Measurements from ENCODE around the gene CARD19. TPM values are rescaled to one million over a fixed set of nuclear protein-coding genes. Genes with fewer than 3 reads are reported as not detected.
A peak's percentile ranks its signal among the peaks of the same experiment; 100 is the strongest.

Gene CARD19
- total and polyA plus RNA-seq, 9 of the 15 experiments (the other 6 are each of a cell fraction or from before 2014, with no cell fraction given): 0.90 to 34.9 (median 14.6) TPM

- TF ChIP-seq HDAC6 (IDR thresholded peaks at IDR 0.05; ENCODE audit: low read depth, low read length) (no peak), ZNF449 (CRISPR knock-in tag; IDR thresholded peaks at IDR 0.05) (0 out of 2 replicates have a peak, but pooled peaks have one; percentile 21), VEZF1 (CRISPR knock-in tag; IDR thresholded peaks at IDR 0.05) (peak; percentile 94), TEAD2 (tag; IDR thresholded peaks at IDR 0.05) (no peak), ZMIZ1 (IDR thresholded peaks at IDR 0.05; ENCODE audit: low read depth in 2 of 2, low read length in 2 of 2) (0 out of 4 replicates have a peak, but pooled peaks of 1 of the 2 experiments have one; percentile 43), NR2C2 (CRISPR knock-in tag; IDR thresholded peaks at IDR 0.05) (no peak), NR2C2 (tag; IDR thresholded peaks at IDR 0.05) (peak; percentile 86), MLX (CRISPR knock-in tag; conservative IDR thresholded peaks at IDR 0.05) (no peak), NONO (IDR thresholded peaks at IDR 0.05; ENCODE audit: low read depth in 2 of 2, low read length in 1 of 2) (peak in 1 of 2 experiments; percentile 46; a peak in 1 of 4 replicates), EGR1 (conservative IDR thresholded peaks at IDR 0.05) (peak; percentile 88), ZNF57 (CRISPR knock-in tag; IDR thresholded peaks at IDR 0.05) (no peak), NR4A1 (CRISPR knock-in tag; IDR thresholded peaks at IDR 0.05) (no peak; the same call in 1 of the 2 replicates), NR4A1 (tag; IDR thresholded peaks at IDR 0.05) (no peak), HNRNPL (IDR thresholded peaks at IDR 0.05; ENCODE audit: low read depth, low read length) (peak; percentile 97)
These were observed 549 bp upstream of the CARD19 start (continued) for GRCh38 chr9:93095205-93096130.

Data from K562 (cell line).